UCSD-AML1 (cell line): ENCODE data around the gene OVCA2.

Source experiments
- DNase-seq: peaks from one replicate; lab custom pipeline; 2025; ENCODE audit not compliant: unreplicated experiment; lab: John Stamatoyannopoulos, UW

OVCA2 gene

GRCh38 chr17:2030779-2031163 is 11.1 kb upstream of the OVCA2 start:
- DNase-seq: no peak

GRCh38 chr17:2033153-2033552 is 8.7 kb upstream of the OVCA2 start:
- DNase-seq: no peak

GRCh38 chr17:2034157-2034556 is 7.7 kb upstream of the OVCA2 start:
- DNase-seq: no peak

DNA sequence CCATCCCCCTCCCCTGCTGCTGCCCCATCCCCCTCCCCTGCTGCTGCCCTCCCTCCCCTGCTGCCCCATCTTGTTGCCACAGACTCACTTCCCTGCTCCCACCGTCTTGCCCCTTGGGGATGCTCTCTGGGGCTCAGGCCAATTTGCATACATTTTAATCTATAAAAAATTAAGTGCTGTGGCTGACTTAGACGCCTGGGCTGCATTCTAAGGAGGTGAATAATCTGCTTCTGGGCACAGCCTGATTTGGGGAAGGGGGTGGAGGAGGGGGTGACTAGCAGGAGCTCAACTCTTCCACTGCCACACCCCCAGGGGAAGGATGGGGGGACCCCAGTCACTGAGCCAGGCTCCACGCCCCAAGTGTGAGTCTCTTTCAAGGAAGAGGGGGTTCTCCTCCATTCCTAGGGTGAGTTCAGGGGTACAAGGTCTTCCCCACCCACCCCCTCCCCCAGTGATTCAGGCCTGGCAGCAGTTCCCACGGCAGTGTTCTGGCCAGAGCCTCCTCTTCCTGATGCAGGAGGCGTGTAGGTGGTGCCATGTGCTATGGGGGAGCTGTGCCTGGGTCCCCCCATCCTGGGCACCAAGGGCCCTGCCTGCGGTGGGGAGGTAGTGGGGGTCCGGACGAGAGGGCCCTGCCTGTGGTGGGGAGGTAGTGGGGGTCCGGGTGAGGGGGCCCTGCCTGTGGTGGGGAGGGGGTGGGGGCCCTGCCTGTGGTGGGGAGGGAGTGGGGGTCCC is 6.8 kb upstream of the OVCA2 start:
- DNase-seq: no peak

- no peak for DNase-seq
These were observed 6.0 kb upstream of the OVCA2 start for GRCh38 chr17:2035541-2036488.

GRCh38 chr17:2037155-2037554 is 4.7 kb upstream of the OVCA2 start:
- DNase-seq: no peak

GRCh38 chr17:2040219-2040827 is 1.5 kb upstream of the OVCA2 start:
- DNase-seq: no peak

DNA sequence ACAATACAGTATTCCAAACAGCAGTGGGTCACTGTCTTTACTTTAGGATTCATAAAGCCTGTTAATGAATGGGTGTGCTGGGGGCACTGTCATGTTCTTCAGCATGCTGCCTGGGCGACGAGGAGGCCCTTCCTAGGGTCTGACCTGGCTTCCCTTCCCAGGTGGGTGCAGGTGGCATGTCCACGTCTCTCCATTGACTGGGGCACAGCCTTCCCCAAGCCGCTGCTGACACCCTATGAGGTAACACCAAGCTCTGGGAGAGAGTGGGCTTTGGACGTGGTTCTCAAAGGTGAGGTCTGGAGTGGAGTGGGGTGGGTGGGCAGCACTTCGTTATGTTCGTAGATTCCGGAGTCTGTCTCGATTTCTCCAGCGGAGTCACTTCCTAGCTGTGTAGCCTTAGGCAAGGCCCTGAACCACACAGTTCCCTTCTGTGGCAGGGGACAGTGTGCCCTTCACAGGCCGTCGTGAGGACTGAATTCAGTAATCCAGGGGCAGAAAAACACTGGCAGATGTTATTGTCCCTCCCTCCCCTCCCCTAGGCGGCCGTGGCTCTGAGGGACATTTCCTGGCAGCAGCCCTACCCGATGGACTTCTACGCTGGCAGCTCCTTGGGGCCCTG is 771 bp upstream of the OVCA2 start:
- no peak for DNase-seq

GRCh38 chr17:2042390-2042847 is 597 bp downstream of the OVCA2 start:
- DNase-seq: peak; percentile 31

DNA sequence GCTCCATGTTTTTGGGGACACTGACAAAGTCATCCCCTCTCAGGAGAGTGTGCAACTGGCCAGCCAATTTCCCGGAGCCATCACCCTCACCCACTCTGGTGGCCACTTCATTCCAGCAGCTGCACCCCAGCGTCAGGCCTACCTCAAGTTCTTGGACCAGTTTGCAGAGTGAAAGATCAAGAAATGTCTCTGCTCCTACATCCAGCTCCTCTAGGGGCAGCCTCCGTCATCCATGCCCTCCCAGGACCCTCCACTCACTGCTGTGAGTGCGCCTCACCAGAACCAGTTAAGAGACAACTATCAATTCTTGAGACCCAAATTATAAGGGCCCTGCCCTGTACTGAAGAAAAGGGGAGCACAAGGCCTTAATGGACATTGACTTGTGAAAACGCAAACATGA is 1.1 kb downstream of the OVCA2 start:
- DNase-seq: no peak

DNA sequence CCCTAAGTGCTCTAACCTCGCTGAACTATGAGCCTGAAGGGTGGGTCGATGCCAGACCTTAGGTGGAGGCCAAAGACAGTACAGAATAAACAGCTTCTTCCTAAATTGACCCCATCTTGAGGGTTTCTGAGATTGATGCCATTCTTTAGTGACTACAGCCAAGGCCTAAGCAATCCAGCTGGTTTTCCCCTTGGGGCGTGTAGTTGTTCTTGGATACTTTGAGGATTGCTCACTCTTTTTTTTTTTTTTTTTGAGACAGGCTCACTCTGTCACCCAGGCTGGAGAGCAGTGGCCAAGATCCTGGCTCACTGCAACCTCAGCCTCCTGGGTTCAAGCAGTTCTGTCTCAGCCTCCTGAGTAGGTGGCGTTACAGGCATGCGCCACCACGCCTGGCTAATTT is 2.0 kb downstream of the OVCA2 start:
- no peak for DNase-seq

- no peak for DNase-seq
These were observed 2.6 kb downstream of the OVCA2 start for GRCh38 chr17:2044263-2044894.

- no peak for DNase-seq
These were observed 5.8 kb downstream of the OVCA2 start for GRCh38 chr17:2047590-2047989.

GRCh38 chr17:2048805-2049204 is 7.0 kb downstream of the OVCA2 start:
- no peak for DNase-seq

DNA sequence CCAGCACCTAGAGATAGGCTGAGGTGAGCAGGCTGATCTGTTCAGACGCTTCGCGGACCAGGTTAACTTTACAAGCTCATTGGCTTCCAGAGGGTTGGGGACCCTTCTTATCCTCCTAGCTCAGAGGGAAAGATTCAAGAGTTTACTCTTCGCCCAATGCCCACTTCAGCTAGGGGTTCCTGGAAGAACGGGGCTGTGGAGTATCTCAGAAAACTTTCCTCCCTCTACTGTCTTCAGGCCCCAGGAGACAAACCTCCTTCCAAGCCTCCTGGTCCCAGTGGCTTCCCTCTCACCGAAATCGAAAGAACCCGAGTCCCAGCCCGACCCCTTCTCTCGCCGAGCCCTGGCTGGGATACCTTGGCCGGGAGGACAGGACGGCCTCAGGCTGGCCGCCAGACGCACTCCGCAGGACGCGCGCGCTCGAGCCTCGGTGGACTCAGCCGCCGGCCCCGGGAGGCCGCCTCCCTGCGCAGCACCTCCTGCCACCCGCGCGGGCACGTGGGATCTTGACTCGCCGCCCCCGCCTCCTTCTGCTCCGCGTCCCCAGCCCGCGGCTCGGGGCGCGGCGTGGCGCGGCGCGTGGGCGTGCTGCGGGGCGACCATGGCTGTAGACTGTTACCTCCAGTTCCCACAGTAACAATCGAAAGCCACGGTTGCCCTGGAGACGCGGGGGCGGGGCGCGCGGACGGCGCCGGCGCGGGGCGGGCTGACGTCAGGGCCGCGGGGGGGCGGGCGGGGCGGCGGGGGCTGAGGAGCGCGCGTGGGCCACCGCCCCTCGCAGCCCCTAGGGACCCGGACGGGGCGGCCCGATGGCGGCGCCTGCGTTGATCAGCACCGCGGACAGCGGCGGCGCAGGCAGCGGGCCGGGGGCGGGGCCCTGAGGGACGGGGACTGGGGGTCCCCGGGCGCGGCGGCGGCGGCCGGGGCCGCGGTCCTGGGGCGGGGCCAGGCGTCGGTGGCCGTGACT is 7.8 kb downstream of the OVCA2 start:
- peak; percentile 87 for DNase-seq

- DNase-seq: peak; percentile 79
These were observed 8.7 kb downstream of the OVCA2 start for GRCh38 chr17:2050300-2051060.

GRCh38 chr17:2051061-2051932 is 9.5 kb downstream of the OVCA2 start:
- DNase-seq: no peak
